Measurements from ENCODE around the gene CRLF1. TPM values are rescaled to one million over a fixed set of nuclear protein-coding genes. Genes with fewer than 3 reads are reported as not detected.

Gene CRLF1
- total RNA-seq, 1 experiment from 2014 or later: 0.46 TPM

GRCh38 chr19:18574691-18575291, 31.8 kb downstream of the CRLF1 start:
- Histone ChIP-seq H3K9me2 (ENCODE audit: insufficient read depth) (no peaks in the 10 kb centered on the region), H3K4me1 (replicated peaks; ENCODE audit: insufficient read depth) (peaks cover 18% of the 10 kb centered on the region), H3K79me2 (ENCODE audit: low read depth) (peaks cover 36% of the 10 kb centered on the region), H3K36me3 (ENCODE audit: low read depth) (peaks cover 29% of the 10 kb centered on the region), H3K4me3 (no peak overlapping the region), H3K4me2 (no peak overlapping the region), H4K20me1 (ENCODE audit: insufficient read depth) (peaks cover 41% of the 10 kb centered on the region), H3K27me3 (ENCODE audit: insufficient read depth, low read depth) (no peaks in the 10 kb centered on the region), H3F3A (ENCODE audit: insufficient read depth, low read depth) (peaks cover 90% of the 10 kb centered on the region), H2AFZ (no peak overlapping the region), H3K27ac (no peak overlapping the region), H3K9me3 (ENCODE audit: insufficient read depth, low read depth) (no peaks in the 10 kb centered on the region)
- BruUV-seq (replicated peaks): no TSS peak
- no peak for DNase-seq
- ChIA-PET POLR2A (ENCODE audit: unreplicated experiment) (no interaction called here), CTCF (no interaction called here)
- intact Hi-C loops (cut with micrococcal nuclease; ENCODE audit: unreplicated experiment): loop anchor here (10.0 kb wide), 1 partner anchor 340 kb away; the partner anchor contains the start of genes COPE and DDX49
- TF ChIP-seq, protein P1, sequence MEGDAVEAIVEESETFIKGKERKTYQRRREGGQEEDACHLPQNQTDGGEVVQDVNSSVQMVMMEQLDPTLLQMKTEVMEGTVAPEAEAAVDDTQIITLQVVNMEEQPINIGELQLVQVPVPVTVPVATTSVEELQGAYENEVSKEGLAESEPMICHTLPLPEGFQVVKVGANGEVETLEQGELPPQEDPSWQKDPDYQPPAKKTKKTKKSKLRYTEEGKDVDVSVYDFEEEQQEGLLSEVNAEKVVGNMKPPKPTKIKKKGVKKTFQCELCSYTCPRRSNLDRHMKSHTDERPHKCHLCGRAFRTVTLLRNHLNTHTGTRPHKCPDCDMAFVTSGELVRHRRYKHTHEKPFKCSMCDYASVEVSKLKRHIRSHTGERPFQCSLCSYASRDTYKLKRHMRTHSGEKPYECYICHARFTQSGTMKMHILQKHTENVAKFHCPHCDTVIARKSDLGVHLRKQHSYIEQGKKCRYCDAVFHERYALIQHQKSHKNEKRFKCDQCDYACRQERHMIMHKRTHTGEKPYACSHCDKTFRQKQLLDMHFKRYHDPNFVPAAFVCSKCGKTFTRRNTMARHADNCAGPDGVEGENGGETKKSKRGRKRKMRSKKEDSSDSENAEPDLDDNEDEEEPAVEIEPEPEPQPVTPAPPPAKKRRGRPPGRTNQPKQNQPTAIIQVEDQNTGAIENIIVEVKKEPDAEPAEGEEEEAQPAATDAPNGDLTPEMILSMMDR (conservative IDR thresholded peaks at IDR 0.05): no peak
- TF ChIP-seq EZH2 (IDR thresholded peaks at IDR 0.05; ENCODE audit: low read depth): no peak

DNA sequence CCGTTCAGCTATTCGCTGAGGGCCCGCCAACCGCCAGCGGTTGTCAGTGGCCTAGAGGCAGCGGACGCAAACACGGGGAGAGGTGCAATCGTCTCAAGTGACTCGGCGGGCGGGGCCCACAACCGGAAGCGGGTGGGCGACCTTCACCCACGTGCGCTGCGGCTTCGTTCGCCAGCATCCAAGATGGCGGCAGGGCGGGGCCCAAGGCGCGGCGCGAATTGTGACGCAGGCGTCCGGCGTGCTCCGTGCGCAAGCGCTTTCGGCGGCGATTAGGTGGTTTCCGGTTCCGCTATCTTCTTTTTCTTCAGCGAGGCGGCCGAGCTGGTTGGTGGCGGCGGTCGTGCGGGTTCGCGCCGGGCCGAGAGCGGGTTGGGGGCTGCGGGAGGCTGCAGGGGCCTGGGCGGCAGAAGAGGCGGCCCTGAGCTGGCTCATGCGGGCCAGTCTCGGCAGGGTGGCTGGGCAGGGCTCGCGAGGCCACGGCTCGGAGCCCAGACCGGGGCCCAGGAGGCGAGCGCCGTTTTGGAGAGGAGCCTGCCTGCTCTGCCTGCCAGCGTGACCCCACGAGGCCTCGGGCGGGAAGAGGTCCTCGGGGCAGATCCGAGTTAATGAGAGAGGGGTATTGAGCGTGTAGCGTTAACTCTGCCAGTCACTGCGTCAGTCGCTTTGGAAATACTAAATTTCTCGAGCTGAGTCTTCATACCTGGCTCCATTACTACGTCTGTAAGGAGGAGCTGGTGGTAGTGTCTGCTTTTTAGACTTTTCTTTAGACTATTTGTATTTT, 34.8 kb downstream of the CRLF1 start, which contains the start of gene UBA52:
TSS of gene UBA52 (plus strand) at position 294 of the 781 bp plus-strand sequence. CDS start 1,444 bp downstream, outside the sequence.
- ChIA-PET CTCF (interaction anchor here (0.6 to 0.8 kb wide), 6 partner anchors 14 to 618 kb away, joined by 3 to 16 read pairs (median 4); partner anchors contain the start of gene KXD1), POLR2A (ENCODE audit: unreplicated experiment) (interaction anchor here (0.5 to 1.0 kb wide), 10 partner anchors 13 to 397 kb away, joined by 3 to 8 read pairs (median 4); partner anchors contain the start of gene FKBP8)
- Histone ChIP-seq H3K79me2 (ENCODE audit: low read depth) (peaks cover 36% of the 10 kb centered on the region), H3K4me1 (replicated peaks; ENCODE audit: insufficient read depth) (peaks cover 18% of the 10 kb centered on the region), H3F3A (ENCODE audit: insufficient read depth, low read depth) (peaks cover 66% of the 10 kb centered on the region), H2AFZ (peak within 1 kb of the TSS; percentile 84), H3K4me3 (peak within 1 kb of the TSS; percentile 91), H3K27ac (peak within 1 kb of the TSS; percentile 74), H4K20me1 (ENCODE audit: insufficient read depth) (peaks cover 41% of the 10 kb centered on the region), H3K4me2 (peak within 1 kb of the TSS; percentile 100), H3K9me2 (ENCODE audit: insufficient read depth) (no peaks in the 10 kb centered on the region), H3K9me3 (ENCODE audit: insufficient read depth, low read depth) (no peaks in the 10 kb centered on the region), H3K36me3 (ENCODE audit: low read depth) (peaks cover 33% of the 10 kb centered on the region), H3K27me3 (ENCODE audit: insufficient read depth, low read depth) (no peaks in the 10 kb centered on the region)
- TF ChIP-seq EZH2 (IDR thresholded peaks at IDR 0.05; ENCODE audit: low read depth): no peak
- TF ChIP-seq, protein P1 (conservative IDR thresholded peaks at IDR 0.05): no peak
- BruUV-seq (replicated peaks): no TSS peak
- peak; percentile 95 to 99 for DNase-seq
- intact Hi-C loops (cut with micrococcal nuclease; ENCODE audit: unreplicated experiment): loop anchor here (1.0 to 10.0 kb wide), 2 partner anchors 49 to 343 kb away; partner anchors contain the start of genes COPE, DDX49 and ELL

GRCh38 chr19:18568367-18568766, 38.2 kb downstream of the CRLF1 start:
- H3K4me2 ChIP-seq: no peak overlapping the region
- H3K4me1 ChIP-seq (replicated peaks; ENCODE audit: insufficient read depth): peaks cover 15% of the 10 kb centered on the region
- no peak overlapping the region for H2AFZ ChIP-seq
- intact Hi-C loops (cut with micrococcal nuclease; ENCODE audit: unreplicated experiment): no loop called here
- H3K4me3 ChIP-seq: no peak overlapping the region
- H3K36me3 ChIP-seq (ENCODE audit: low read depth): peaks cover 23% of the 10 kb centered on the region
- no peaks in the 10 kb centered on the region for H3K9me3 ChIP-seq (ENCODE audit: insufficient read depth, low read depth)
- POLR2A ChIA-PET (ENCODE audit: unreplicated experiment): no interaction called here
- H3K9me2 ChIP-seq (ENCODE audit: insufficient read depth): no peaks in the 10 kb centered on the region
- H3K27ac ChIP-seq: no peak overlapping the region
- H3K79me2 ChIP-seq (ENCODE audit: low read depth): peaks cover 17% of the 10 kb centered on the region
- TF ChIP-seq EZH2 (IDR thresholded peaks at IDR 0.05; ENCODE audit: low read depth): no peak
- H3F3A ChIP-seq (ENCODE audit: insufficient read depth, low read depth): peaks cover 34% of the 10 kb centered on the region
- CTCF ChIA-PET: no interaction called here
- H3K27me3 ChIP-seq (ENCODE audit: insufficient read depth, low read depth): no peaks in the 10 kb centered on the region
- no peak for DNase-seq
- no TSS peak for BruUV-seq (replicated peaks)
- H4K20me1 ChIP-seq (ENCODE audit: insufficient read depth): peaks cover 17% of the 10 kb centered on the region

Measured in PC-9 (cell line).